C4-2B (cell line): ENCODE results near the gene BORCS5.

ENCODE experiments used
- ZFX ChIP-seq: fragments of 450-650 bp; IDR thresholded peaks from 2 replicates; pipeline ENCODE4 v1.6.1; 2017
- TF ChIP-seq, protein P1 (sequence below): fragments of 450-650 bp; conservative IDR thresholded peaks from 2 replicates; pipeline ENCODE4 v1.5.1; 2017; ENCODE audit warnings: mild to moderate bottlenecking

DNA sequence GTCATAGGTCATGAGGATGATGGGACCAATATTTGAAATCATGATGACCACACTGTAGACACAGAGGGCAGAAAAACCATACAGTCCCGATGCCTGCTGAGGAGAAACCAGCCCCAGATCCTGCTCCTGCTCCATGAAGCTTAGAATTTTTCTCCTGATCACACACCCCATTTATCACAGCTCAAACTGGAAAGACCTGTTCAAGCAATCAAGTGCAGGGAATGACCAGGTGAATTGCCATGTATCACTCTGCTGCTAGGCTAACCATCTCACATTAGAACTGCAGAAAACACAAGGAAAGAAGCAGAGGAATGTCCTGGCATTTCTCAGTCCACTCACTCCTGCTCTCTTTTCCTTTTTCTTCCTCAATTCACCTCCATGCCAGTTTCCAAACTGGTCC lies 25.0 kb upstream of the BORCS5 start:
- TF ChIP-seq, protein P1, sequence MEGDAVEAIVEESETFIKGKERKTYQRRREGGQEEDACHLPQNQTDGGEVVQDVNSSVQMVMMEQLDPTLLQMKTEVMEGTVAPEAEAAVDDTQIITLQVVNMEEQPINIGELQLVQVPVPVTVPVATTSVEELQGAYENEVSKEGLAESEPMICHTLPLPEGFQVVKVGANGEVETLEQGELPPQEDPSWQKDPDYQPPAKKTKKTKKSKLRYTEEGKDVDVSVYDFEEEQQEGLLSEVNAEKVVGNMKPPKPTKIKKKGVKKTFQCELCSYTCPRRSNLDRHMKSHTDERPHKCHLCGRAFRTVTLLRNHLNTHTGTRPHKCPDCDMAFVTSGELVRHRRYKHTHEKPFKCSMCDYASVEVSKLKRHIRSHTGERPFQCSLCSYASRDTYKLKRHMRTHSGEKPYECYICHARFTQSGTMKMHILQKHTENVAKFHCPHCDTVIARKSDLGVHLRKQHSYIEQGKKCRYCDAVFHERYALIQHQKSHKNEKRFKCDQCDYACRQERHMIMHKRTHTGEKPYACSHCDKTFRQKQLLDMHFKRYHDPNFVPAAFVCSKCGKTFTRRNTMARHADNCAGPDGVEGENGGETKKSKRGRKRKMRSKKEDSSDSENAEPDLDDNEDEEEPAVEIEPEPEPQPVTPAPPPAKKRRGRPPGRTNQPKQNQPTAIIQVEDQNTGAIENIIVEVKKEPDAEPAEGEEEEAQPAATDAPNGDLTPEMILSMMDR = no peak
- TF ChIP-seq ZFX = no peak
